ENCODE measurements around the gene CHIC1.
"Not testable (repeated sequence)": the region's sequence is repeated elsewhere in the genome, so short reads cannot be mapped to it uniquely, and the experiment has no call there.

CHIC1 gene

DNA sequence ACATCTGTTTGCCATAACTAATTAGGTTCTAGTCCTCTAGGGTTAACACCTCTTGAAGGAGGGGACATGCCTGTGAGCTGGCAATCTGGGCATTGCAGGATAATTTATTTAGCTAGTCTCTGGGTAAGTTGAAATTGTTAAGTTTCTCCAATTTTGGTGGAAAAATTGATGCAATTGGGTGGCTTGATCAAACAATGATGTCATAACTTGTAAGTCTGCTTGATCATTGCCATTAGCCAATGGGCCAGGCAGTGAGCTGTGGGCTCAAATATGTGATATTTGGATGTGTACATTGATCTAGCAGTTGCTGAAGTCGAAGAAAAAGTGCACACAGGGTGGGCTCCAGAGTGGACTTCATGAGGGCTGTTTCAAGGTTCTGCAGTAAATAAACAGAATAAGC, 98.3 kb downstream of the CHIC1 start:
- TF ChIP-seq, protein P1, sequence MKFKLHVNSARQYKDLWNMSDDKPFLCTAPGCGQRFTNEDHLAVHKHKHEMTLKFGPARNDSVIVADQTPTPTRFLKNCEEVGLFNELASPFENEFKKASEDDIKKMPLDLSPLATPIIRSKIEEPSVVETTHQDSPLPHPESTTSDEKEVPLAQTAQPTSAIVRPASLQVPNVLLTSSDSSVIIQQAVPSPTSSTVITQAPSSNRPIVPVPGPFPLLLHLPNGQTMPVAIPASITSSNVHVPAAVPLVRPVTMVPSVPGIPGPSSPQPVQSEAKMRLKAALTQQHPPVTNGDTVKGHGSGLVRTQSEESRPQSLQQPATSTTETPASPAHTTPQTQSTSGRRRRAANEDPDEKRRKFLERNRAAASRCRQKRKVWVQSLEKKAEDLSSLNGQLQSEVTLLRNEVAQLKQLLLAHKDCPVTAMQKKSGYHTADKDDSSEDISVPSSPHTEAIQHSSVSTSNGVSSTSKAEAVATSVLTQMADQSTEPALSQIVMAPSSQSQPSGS (tag by site-specific recombination; IDR thresholded peaks at IDR 0.05; ENCODE audit: low read depth) = peak; percentile 77
- POLR2A ChIA-PET; H3K4me3 ChIP-seq (ENCODE audit: low read depth, low read length); H3K36me3 ChIP-seq (ENCODE audit: control insufficient read depth in 2 of 2, insufficient read depth in 1 of 2, low read length in 2 of 2); H3K27ac ChIP-seq (ENCODE audit: extremely low read depth, low read depth, low read length); H3K4me1 ChIP-seq (ENCODE audit: control insufficient read depth, insufficient read depth, low read length); H3K9me3 ChIP-seq (ENCODE audit: control insufficient read depth, insufficient read depth, low read depth, low read length): not testable (repeated sequence)
- CTCF ChIA-PET = interaction anchor here (0.6 kb wide), 2 partner anchors 13 to 404 kb away, joined by 3 read pairs; no protein-coding TSS in a partner anchor

DNA sequence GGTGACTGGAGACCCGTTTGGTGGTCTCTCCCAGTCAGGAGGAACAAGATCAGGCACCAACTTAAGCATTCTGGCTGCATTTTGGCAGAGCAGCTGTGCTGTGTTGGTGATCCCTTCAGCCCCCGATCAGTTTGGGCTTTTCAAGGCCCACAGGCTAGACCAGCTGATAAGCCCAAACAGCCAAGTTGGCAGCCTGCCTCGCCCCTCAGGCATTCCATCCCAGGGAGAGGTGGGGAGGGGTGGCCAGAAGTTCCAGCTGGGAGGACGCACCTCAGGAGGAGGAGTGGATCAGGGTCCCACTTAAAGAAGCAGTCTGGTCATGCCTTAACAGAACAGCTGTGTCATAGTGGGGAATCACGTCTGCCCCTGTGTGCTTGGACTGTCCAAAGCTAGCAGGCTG, 105.8 kb downstream of the CHIC1 start:
- ChIA-PET CTCF (no interaction called here), POLR2A (no interaction called here)
- H3K27ac ChIP-seq (ENCODE audit: extremely low read depth, low read depth, low read length) = no peak overlapping the region
- peaks cover 2% of the 10 kb centered on the region; the same call in 1 of the 2 replicates for H3K9me3 ChIP-seq (ENCODE audit: control insufficient read depth, insufficient read depth, low read depth, low read length)
- no peak for TF ChIP-seq HOXC10 (CRISPR knock-in tag; IDR thresholded peaks at IDR 0.05)
- no peaks in the 10 kb centered on the region for H3K4me1 ChIP-seq (ENCODE audit: control insufficient read depth, insufficient read depth, low read length)
- H3K4me3 ChIP-seq (ENCODE audit: low read depth, low read length) = no peak overlapping the region
- no peaks in the 10 kb centered on the region for H3K36me3 ChIP-seq (ENCODE audit: control insufficient read depth in 2 of 2, insufficient read depth in 1 of 2, low read length in 2 of 2)

DNA sequence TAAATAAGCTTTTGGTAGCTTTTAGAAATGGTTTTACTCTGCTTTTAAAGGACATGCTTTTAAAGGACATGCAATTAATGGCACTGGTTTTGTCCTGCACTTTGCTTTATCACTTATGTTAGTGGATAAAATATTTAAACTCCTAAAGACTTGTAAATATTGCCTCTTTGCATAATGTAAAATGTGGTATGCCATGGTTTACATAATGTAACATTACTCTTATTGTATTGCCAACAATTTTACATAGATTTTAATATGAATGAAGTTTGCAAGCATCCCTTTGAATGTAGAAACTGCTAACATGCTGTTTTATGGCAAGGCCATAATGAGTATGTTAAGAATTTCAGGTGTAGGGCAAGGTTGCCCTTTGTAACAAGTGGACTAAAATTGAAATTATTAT, 118.4 kb downstream of the CHIC1 start:
- ChIA-PET CTCF (interaction anchor here (0.6 kb wide), 1 partner anchor 90 kb away, joined by 4 read pairs; no protein-coding TSS in a partner anchor), POLR2A (no interaction called here)
- H3K4me3 ChIP-seq (ENCODE audit: low read depth, low read length) = no peak overlapping the region
- peaks cover 2% of the 10 kb centered on the region; the same call in 1 of the 2 replicates for H3K9me3 ChIP-seq (ENCODE audit: control insufficient read depth, insufficient read depth, low read depth, low read length)
- H3K27ac ChIP-seq (ENCODE audit: extremely low read depth, low read depth, low read length) = no peak overlapping the region
- no peaks in the 10 kb centered on the region; a peak in 1 of 3 replicates for H3K36me3 ChIP-seq (ENCODE audit: control insufficient read depth in 2 of 2, insufficient read depth in 1 of 2, low read length in 2 of 2)
- TF ChIP-seq ZNF175 (tag by site-specific recombination; IDR thresholded peaks at IDR 0.05) = no peak
- no peak for TF ChIP-seq ZNF302 (tag by site-specific recombination; IDR thresholded peaks at IDR 0.05; ENCODE audit: low read depth)
- TF ChIP-seq KLF1 (tag by site-specific recombination; IDR thresholded peaks at IDR 0.05) = no peak
- TF ChIP-seq, protein P2, sequence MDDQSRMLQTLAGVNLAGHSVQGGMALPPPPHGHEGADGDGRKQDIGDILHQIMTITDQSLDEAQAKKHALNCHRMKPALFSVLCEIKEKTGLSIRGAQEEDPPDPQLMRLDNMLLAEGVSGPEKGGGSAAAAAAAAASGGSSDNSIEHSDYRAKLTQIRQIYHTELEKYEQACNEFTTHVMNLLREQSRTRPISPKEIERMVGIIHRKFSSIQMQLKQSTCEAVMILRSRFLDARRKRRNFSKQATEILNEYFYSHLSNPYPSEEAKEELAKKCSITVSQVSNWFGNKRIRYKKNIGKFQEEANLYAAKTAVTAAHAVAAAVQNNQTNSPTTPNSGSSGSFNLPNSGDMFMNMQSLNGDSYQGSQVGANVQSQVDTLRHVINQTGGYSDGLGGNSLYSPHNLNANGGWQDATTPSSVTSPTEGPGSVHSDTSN (CRISPR knock-in tag; IDR thresholded peaks at IDR 0.05) = no peak
- TF ChIP-seq ZNF664 (tag by site-specific recombination; IDR thresholded peaks at IDR 0.05) = no peak
- no peak for TF ChIP-seq ZNF221 (tag by site-specific recombination; IDR thresholded peaks at IDR 0.05; ENCODE audit: borderline replicate concordance)
- TF ChIP-seq PRDM1 (tag by site-specific recombination; IDR thresholded peaks at IDR 0.05) = no peak
- no peak for TF ChIP-seq ZNF658 (tag by site-specific recombination; IDR thresholded peaks at IDR 0.05)
- TF ChIP-seq OSR2 (tag by site-specific recombination; IDR thresholded peaks at IDR 0.05) = no peak
- no peak for TF ChIP-seq ZNF76 (tag by site-specific recombination; IDR thresholded peaks at IDR 0.05; ENCODE audit: borderline replicate concordance, low read depth)
- TF ChIP-seq, protein P3, sequence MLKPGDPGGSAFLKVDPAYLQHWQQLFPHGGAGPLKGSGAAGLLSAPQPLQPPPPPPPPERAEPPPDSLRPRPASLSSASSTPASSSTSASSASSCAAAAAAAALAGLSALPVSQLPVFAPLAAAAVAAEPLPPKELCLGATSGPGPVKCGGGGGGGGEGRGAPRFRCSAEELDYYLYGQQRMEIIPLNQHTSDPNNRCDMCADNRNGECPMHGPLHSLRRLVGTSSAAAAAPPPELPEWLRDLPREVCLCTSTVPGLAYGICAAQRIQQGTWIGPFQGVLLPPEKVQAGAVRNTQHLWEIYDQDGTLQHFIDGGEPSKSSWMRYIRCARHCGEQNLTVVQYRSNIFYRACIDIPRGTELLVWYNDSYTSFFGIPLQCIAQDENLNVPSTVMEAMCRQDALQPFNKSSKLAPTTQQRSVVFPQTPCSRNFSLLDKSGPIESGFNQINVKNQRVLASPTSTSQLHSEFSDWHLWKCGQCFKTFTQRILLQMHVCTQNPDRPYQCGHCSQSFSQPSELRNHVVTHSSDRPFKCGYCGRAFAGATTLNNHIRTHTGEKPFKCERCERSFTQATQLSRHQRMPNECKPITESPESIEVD (tag by site-specific recombination; IDR thresholded peaks at IDR 0.05) = no peak
- no peak for TF ChIP-seq ZNF660 (tag by site-specific recombination; IDR thresholded peaks at IDR 0.05)
- no peak for TF ChIP-seq ZNF785 (tag by site-specific recombination; IDR thresholded peaks at IDR 0.05)
- no peak for TF ChIP-seq HOXC10 (CRISPR knock-in tag; IDR thresholded peaks at IDR 0.05)
- TF ChIP-seq ZNF394 (tag by site-specific recombination; IDR thresholded peaks at IDR 0.05; ENCODE audit: borderline replicate concordance) = no peak
- TF ChIP-seq GLI2 (tag by site-specific recombination; IDR thresholded peaks at IDR 0.05; ENCODE audit: borderline replicate concordance, low read depth) = no peak
- TF ChIP-seq, protein P4, sequence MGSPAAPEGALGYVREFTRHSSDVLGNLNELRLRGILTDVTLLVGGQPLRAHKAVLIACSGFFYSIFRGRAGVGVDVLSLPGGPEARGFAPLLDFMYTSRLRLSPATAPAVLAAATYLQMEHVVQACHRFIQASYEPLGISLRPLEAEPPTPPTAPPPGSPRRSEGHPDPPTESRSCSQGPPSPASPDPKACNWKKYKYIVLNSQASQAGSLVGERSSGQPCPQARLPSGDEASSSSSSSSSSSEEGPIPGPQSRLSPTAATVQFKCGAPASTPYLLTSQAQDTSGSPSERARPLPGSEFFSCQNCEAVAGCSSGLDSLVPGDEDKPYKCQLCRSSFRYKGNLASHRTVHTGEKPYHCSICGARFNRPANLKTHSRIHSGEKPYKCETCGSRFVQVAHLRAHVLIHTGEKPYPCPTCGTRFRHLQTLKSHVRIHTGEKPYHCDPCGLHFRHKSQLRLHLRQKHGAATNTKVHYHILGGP (tag by site-specific recombination; IDR thresholded peaks at IDR 0.05) = no peak
- no peak for TF ChIP-seq BCL11A (tag by site-specific recombination; IDR thresholded peaks at IDR 0.05; ENCODE audit: low read depth)
- TF ChIP-seq ZNF133 (tag by site-specific recombination; IDR thresholded peaks at IDR 0.05) = no peak
- H3K4me1 ChIP-seq (ENCODE audit: control insufficient read depth, insufficient read depth, low read length) = no peaks in the 10 kb centered on the region

Data from HEK293 (cell line).